Hepatocyte (in vitro differentiated cells): ENCODE results near the gene HHAT. TPM values are rescaled to one million over a fixed set of nuclear protein-coding genes. Genes with fewer than 3 reads are reported as not detected.

Experiments
- DNase-seq: peaks from one replicate; pipeline ENCODE4 v3.0.0-alpha.2; 2016; ENCODE audit warnings: low spot score
- H2AFZ ChIP-seq: fragments of 200-600 bp; sonication (generic); 2 replicates; pipeline ENCODE4 v1.6.0; 2016; ENCODE audit warnings: antibody characterized with exemption, mild to moderate bottlenecking
- H3K27ac ChIP-seq: fragments of 200-600 bp; sonication (generic); 2 replicates; pipeline ENCODE4 v1.5.1; 2016; ENCODE audit warnings: mild to moderate bottlenecking
- H3K27me3 ChIP-seq: fragments of 200-600 bp; sonication (generic); 2 replicates; pipeline ENCODE4 v1.6.1; 2016
- H3K36me3 ChIP-seq: fragments of 200-600 bp; sonication (generic); replicated peaks from 2 replicates; pipeline ENCODE4 v1.5.1; 2016; ENCODE audit warnings: low read depth; ENCODE audit not compliant: insufficient read depth
- H3K4me1 ChIP-seq: fragments of 200-600 bp; sonication (generic); 2 replicates; pipeline ENCODE4 v1.5.1; 2016; ENCODE audit warnings: mild to moderate bottlenecking, moderate library complexity; ENCODE audit not compliant: insufficient read depth
- H3K4me2 ChIP-seq: fragments of 200-600 bp; sonication (generic); 2 replicates; pipeline ENCODE4 v1.6.0; 2016
- H3K4me3 ChIP-seq: fragments of 200-600 bp; sonication (generic); 2 replicates; pipeline ENCODE4 v1.5.1; 2016; ENCODE audit warnings: mild to moderate bottlenecking
- H3K79me2 ChIP-seq: fragments of 200-600 bp; sonication (generic); 2 replicates; pipeline ENCODE4 v1.6.0; 2017; ENCODE audit warnings: mild to moderate bottlenecking
- H3K9me2 ChIP-seq: fragments of 200-600 bp; sonication (generic); replicated peaks from 2 replicates; pipeline ENCODE4 v1.6.0; 2017; ENCODE audit warnings: mild to moderate bottlenecking; ENCODE audit not compliant: insufficient read depth
- H3K9me3 ChIP-seq: fragments of 200-600 bp; sonication (generic); 2 replicates; pipeline ENCODE4 v1.5.1; 2016; ENCODE audit warnings: low read depth, mild to moderate bottlenecking
- H4K20me1 ChIP-seq: fragments of 200-600 bp; sonication (generic); 2 replicates; pipeline ENCODE4 v1.6.0; 2016; ENCODE audit warnings: mild to moderate bottlenecking; ENCODE audit not compliant: insufficient read depth, poor library complexity, severe bottlenecking
- EZH2 ChIP-seq: fragments of 200-600 bp; sonication (generic); IDR thresholded peaks from 2 replicates; pipeline ENCODE4 v1.6.1; 2016; ENCODE audit warnings: antibody characterized with exemption, mild to moderate bottlenecking, borderline replicate concordance
- EZH2phosphoT487 ChIP-seq: fragments of 200-600 bp; sonication (generic); IDR thresholded peaks from one replicate; pipeline ENCODE4 v1.6.1; 2018; ENCODE audit warnings: antibody characterized with exemption, mild to moderate bottlenecking, low read depth, moderate library complexity; ENCODE audit not compliant: unreplicated experiment, severe bottlenecking
- WGBS: methylation state at CpG from one replicate; pipeline ENCODE4 v1.1.6; 2016; ENCODE audit warnings: low lambda C conversion rate; ENCODE audit errors: missing lambda C conversion rate; 5-methylcytosine and 5-hydroxymethylcytosine counted together
- polyA plus RNA-seq: library from polyadenylated mRNA; unstranded; fragments of >200 nt; fragmentation: Nextera tagmentation; extraction: Ambion mirVana; gene quantifications from 2 replicates; pipeline ENCODE4 v1.2.1, GENCODE V29; 2016
- total RNA-seq: library from RNA; depleted of rRNA; stranded (reverse); fragments of >200 nt; gene quantifications from 2 replicates; pipeline ENCODE4 v1.2.3, GENCODE V29; 2014
- TF ChIP-seq, protein P1 (sequence below): fragments of 200-600 bp; sonication (generic); IDR thresholded peaks from 2 replicates; pipeline ENCODE4 v1.5.1; 2016; ENCODE audit warnings: antibody characterized with exemption, mild to moderate bottlenecking; ENCODE audit not compliant: poor library complexity

HHAT gene
- total and polyA plus RNA-seq, 2 experiments from 2014 or later, result 5.3 to 6.3 TPM

GRCh38 chr1:210652329-210652954 lies 323.7 kb downstream of the HHAT start:
- Histone ChIP-seq H3K9me3 (no peaks in the 10 kb centered on the region), H3K79me2 (no peaks in the 10 kb centered on the region), H3K27me3 (peaks cover 3% of the 10 kb centered on the region)

DNA sequence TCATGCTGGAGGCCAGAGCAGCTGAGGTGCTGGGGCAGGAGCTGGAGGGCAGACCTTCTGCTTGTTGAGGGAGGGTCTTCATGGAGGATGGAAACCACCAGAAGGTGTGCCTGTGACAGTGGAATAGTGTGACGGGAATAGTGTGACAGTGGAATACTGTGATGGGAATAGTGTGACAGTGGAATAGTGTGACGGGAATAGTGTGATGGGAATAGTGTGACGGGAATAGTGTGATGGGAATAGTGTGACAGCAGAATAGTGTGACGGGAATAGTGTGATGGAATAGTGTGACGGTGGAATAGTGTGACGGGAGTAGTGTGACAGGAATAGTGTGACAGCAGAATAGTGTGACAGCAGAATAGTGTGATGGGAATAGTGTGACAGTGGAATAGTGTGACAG lies 325.1 kb downstream of the HHAT start:
- H3K4me1 ChIP-seq, result no peaks in the 10 kb centered on the region
- WGBS, result 58% methylated on average over 6 of the region's 6 CpGs
- H3K79me2 ChIP-seq, result no peaks in the 10 kb centered on the region
- no peaks in the 10 kb centered on the region for H3K9me3 ChIP-seq
- DNase-seq, result no peak
- H3K27me3 ChIP-seq, result peaks cover 7% of the 10 kb centered on the region
- no peaks in the 10 kb centered on the region for H3K9me2 ChIP-seq
- no peak for TF ChIP-seq EZH2
- TF ChIP-seq EZH2phosphoT487, result no peak
- TF ChIP-seq, protein P1, sequence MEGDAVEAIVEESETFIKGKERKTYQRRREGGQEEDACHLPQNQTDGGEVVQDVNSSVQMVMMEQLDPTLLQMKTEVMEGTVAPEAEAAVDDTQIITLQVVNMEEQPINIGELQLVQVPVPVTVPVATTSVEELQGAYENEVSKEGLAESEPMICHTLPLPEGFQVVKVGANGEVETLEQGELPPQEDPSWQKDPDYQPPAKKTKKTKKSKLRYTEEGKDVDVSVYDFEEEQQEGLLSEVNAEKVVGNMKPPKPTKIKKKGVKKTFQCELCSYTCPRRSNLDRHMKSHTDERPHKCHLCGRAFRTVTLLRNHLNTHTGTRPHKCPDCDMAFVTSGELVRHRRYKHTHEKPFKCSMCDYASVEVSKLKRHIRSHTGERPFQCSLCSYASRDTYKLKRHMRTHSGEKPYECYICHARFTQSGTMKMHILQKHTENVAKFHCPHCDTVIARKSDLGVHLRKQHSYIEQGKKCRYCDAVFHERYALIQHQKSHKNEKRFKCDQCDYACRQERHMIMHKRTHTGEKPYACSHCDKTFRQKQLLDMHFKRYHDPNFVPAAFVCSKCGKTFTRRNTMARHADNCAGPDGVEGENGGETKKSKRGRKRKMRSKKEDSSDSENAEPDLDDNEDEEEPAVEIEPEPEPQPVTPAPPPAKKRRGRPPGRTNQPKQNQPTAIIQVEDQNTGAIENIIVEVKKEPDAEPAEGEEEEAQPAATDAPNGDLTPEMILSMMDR, result no peak
- H2AFZ ChIP-seq, result no peak overlapping the region
- no peaks in the 10 kb centered on the region for H3K36me3 ChIP-seq
- no peaks in the 10 kb centered on the region for H4K20me1 ChIP-seq
- no peak overlapping the region for H3K27ac ChIP-seq
- no peak overlapping the region for H3K4me3 ChIP-seq
- no peak overlapping the region for H3K4me2 ChIP-seq

More at GRCh38 chr1:210652329-210652954, 323.7 kb downstream of the HHAT start:
- TF ChIP-seq, protein P1, result no peak
- no peak for TF ChIP-seq EZH2
- no peak for TF ChIP-seq EZH2phosphoT487
- no peaks in the 10 kb centered on the region for H3K9me2 ChIP-seq
- DNase-seq, result no peak
- H3K4me3 ChIP-seq, result no peak overlapping the region
- no peak overlapping the region for H2AFZ ChIP-seq
- no peak overlapping the region for H3K27ac ChIP-seq
- no peaks in the 10 kb centered on the region for H4K20me1 ChIP-seq
- H3K4me1 ChIP-seq, result no peaks in the 10 kb centered on the region
- H3K4me2 ChIP-seq, result no peak overlapping the region
- 79% methylated on average over 7 of the region's 7 CpGs for WGBS
- no peaks in the 10 kb centered on the region for H3K36me3 ChIP-seq

DNA sequence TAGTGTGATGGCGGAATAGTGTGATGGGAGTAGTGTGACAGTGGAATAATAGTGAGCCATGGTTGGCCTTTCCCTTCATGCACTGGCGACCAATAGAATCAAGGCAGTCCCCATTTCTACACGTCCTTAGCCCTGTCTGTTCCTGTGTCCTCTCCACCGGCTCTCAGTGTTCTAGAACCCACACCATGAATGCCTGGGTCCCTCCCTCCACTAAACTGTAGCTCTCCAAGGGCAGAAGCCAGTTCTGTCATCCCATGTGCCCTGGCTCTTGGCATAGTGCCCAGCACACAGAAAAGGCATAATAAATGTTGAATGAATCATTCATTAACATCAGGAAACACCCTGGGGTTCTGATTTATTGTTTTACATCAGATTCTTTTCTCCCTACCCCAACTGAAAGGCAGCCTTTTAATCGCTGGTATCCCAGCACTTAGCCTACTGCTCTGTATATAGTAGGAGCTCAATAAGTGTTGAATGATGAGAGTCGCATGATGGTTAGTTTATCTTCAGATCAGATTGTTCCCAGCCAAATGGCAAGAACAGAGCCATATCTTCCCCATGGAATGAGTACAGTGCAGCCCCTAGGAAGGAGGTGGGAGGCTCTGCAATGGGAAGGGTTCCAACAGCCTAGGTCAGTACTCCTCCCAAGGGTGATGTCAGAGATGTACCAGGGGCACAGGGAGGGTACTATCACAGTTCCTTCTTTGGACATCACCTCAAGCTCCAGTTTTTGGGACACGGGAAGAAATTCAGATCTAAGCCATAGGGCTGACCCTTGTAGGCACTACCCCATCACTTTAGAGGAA lies 325.7 kb downstream of the HHAT start:
- Histone ChIP-seq H3K9me3 (no peaks in the 10 kb centered on the region), H3K27me3 (peaks cover 7% of the 10 kb centered on the region), H3K4me2 (no peak overlapping the region), H3K36me3 (no peaks in the 10 kb centered on the region), H3K9me2 (no peaks in the 10 kb centered on the region), H4K20me1 (no peaks in the 10 kb centered on the region), H3K4me3 (no peak overlapping the region), H3K4me1 (no peaks in the 10 kb centered on the region), H2AFZ (no peak overlapping the region), H3K27ac (no peak overlapping the region), H3K79me2 (no peaks in the 10 kb centered on the region)
- no peak for DNase-seq
- 91% methylated on average over 7 of the region's 7 CpGs for WGBS
- TF ChIP-seq EZH2 (no peak), EZH2phosphoT487 (no peak)
- TF ChIP-seq, protein P1, result no peak
